Frontal cortex (tissue), 4 donors: ENCODE results near the gene RAPGEF1. TPM values are rescaled to one million over a fixed set of nuclear protein-coding genes. Genes with fewer than 3 reads are reported as not detected.
"Not testable (repeated sequence)": the region's sequence is repeated elsewhere in the genome, so short reads cannot be mapped to it uniquely, and the experiment has no call there.

ENCODE experiments used
- DNase-seq, 2 donors: peaks; one replicate each; pipeline ENCODE4 v3.0.0; 2012; ENCODE audit warnings: low spot score in 2 of 2
- FAIRE-seq: peaks from 2 replicates; lab custom pipeline; 2012; peaks lifted over from hg19 to GRCh38; lab: Jason Lieb, UNC
- total RNA-seq: library from RNA; depleted of rRNA; stranded (reverse); fragments of >200 nt; gene quantifications from one replicate; pipeline ENCODE4 v1.2.3, GENCODE V29; 2014
- donor health status: control.
- donor health status: control.
- donor health status: control.

The RAPGEF1 gene
- total RNA-seq, 1 donor from 2014 or later, result 28.1 TPM

GRCh38 chr9:131709771-131710431 lies 30.0 kb downstream of the RAPGEF1 start:
- DNase-seq (no peak), FAIRE-seq (no peak)

DNA sequence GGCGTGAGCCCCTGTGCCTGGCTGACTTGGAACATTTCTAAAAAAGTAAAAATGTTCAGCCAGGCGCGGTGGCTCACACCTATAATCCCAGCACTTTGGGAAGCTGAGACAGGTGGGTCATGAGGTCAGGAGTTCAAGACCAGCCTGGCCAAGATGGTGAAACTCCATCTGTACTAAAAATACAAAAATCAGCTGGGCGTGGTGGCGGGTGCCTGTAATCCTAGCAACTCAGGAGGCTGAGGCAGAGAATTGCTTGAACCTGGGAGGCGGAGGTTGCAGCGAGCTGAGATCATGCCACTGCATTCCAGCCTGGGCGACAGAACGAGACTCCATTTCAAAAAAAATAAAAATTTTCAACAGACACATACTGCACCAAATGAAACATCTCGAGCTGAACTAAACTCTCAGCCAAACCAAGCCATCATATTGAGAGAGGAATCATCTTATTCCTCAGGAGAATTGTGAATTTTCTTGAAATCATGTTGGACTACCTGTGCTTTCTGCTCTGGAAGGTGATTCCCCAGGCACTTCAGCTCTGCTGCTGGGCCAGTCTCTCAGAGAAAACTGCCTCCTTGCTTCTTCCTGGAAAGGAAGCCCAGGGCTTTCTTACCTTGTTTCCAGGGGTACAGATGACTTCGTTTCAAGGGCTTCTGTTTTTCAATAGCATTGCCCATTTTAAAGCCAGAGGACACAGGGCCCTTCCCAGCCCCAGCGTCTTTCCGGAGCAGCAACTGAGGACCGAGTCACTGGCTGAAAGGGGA lies 30.7 kb downstream of the RAPGEF1 start:
- DNase-seq, FAIRE-seq: not testable (repeated sequence)

DNA sequence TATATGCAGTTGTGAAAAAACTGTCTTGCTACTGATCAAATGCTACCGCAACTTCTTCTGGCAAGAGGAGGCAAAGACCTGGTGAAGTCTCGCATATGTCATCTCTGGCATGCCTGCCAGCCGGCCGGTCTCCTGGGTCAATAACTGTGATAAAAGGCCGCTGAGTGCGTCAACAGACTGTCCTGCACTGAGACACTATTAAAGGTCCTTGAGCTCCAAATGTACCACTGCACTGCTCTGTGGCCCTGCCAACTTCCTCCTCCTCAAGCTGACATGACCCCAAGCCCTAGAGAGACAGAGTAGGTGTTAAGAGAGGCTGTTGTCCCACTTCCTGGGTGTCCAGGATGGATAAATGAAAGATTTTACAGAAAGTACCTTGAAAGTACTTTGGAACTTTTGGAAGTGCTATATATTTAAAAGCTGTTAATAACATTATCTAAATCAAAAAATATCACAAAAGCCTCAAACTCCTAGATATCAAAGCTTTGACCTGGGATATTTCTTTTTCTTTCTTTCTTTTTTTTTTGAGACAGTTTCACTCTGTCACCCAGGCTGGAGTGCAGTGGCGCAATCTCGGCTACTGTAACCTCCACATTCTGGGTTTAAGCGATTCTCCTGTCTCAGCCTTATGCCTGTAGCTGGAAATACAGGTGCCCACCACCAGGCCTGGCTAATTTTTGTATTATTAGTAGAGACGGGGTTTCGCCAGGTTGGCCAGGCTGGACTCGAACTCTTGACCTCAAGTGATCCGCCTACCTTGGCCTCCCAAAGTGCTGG lies 31.5 kb downstream of the RAPGEF1 start:
- no peak for FAIRE-seq
- DNase-seq, result no peak

DNA sequence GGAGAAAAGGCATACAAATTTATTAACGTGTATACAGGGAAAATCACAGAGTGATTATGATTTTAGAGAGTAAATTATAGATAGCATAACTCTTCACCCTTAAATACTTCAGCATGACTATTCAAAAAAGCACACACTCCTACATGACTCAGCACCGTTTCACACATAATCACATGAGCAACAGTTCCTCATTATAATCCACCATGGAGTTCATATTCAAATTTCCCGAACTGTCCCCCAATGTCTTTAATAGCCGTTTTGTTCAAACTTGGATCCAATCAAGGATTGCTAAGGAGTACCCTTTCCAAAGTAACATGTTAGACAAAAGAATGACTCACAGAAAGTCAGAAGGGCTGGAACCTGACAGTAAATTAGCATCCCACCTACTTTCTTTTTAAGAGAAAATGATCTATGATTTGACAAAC lies 32.1 kb downstream of the RAPGEF1 start:
- DNase-seq (no peak), FAIRE-seq (no peak)

DNA sequence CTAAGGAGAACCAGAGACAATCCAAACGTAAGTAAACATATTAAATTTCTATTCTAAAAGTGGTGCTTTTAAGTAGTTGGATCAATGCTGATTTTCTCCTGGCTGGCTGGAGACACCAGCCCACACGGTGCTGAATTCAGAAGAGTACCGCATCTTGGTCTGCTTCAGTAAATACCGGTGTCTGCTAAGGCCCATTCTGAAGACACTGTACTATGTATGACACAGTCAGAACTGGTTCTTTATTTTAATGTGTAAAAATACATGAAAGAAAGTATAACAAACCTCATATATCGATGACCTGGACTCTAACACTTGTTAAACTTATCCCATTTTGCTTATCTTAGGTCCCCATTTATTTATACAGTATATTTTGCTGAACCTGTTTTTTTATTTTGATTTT lies 32.8 kb downstream of the RAPGEF1 start:
- no peak for FAIRE-seq
- DNase-seq, result no peak

- FAIRE-seq (no peak), DNase-seq (no peak)
Observed at GRCh38 chr9:131706608-131706970, 33.3 kb downstream of the RAPGEF1 start.

- FAIRE-seq, result no peak
- DNase-seq, result no peak
Observed at GRCh38 chr9:131704988-131705387, 34.9 kb downstream of the RAPGEF1 start.

DNA sequence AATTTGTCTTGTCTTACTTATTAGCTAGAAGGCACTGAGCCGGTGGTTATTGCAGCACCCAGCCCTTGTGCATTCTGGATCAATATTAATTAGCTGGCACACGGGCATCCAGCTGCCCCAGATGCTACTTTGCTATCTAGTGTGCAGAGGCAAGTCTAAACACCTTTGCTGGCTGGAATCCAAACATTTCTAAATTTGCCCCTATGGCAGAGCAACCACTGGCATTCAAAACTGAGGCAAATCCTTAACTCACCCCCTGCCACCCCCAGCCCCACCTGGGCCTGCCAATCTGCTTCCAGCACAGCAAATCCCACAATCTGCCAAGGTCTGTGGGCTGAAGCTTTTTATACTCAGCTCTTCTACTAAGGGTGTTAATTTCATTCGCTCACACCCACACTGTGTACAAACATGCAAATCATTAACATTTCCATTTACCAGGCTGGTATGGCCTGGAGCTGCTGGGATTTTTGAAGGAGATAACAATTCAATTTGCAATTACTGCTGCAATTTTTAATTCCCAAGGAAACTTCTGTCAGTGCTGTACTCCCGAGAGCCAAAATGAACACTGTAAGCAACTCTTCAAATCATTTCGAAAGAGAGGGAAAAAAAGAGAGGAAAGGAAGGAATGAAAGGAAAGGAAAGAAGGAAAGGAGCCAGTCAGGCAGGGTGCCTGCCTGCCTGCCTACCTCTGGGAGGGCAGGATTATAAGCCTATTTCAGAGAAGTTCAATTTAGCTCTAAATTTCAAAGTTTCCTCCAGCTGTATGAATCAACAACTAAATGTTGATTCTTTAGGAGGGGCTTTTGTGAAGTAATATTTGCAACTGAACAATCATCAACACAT lies 35.5 kb downstream of the RAPGEF1 start:
- no peak for DNase-seq
- no peak for FAIRE-seq

DNA sequence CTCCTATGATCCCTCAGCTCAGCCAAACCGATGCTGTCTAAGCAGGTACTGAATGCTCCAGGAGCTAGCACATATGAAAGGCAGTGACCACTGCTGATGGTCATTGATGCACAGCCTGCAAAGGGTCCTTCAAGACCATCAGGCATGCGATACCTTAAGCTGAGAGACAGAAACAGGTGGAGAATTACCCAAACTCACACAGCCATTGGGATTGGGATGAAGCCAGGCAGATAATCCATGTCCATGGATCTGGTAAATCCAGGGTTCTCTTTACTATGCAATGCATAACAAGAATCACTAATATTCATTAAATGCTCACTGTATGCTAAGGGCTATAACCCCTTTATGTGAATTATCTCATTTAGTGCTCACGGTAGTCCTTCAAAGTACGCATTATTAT lies 36.2 kb downstream of the RAPGEF1 start:
- DNase-seq (no peak), FAIRE-seq (no peak)

GRCh38 chr9:131702911-131703310 lies 37.0 kb downstream of the RAPGEF1 start:
- FAIRE-seq (no peak), DNase-seq (no peak)

DNA sequence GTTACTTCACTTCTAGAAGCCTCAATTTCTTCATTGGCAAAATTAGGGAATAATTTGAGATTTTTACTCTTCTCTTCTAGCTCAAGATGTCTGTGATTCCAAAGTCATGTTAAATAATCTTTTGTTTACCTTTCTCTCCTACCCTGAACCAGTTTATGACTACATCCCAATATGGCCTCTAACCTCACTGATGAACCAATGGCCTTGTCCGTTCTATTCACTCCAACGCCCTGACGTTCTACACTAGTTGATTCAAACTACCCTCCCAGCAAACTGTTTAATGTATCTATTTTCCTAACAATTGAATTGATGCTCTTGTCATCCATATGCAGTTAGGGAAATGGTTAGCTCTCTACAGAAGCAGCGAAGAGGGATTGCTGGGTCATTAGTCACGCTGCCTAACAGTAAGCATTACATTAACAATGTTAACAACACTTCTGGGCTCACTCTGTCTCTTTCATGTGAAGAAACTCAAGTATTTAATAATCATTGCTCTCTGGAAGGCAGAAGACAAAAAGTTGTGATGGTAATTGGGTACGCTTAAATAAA lies 38.0 kb downstream of the RAPGEF1 start:
- DNase-seq, result no peak
- no peak for FAIRE-seq

GRCh38 chr9:131701436-131701781 lies 38.5 kb downstream of the RAPGEF1 start:
- DNase-seq, result no peak
- FAIRE-seq, result no peak

GRCh38 chr9:131700765-131701435 lies 39.0 kb downstream of the RAPGEF1 start:
- DNase-seq (no peak), FAIRE-seq (no peak)

GRCh38 chr9:131700076-131700475 lies 39.8 kb downstream of the RAPGEF1 start:
- DNase-seq (no peak), FAIRE-seq (no peak)

DNA sequence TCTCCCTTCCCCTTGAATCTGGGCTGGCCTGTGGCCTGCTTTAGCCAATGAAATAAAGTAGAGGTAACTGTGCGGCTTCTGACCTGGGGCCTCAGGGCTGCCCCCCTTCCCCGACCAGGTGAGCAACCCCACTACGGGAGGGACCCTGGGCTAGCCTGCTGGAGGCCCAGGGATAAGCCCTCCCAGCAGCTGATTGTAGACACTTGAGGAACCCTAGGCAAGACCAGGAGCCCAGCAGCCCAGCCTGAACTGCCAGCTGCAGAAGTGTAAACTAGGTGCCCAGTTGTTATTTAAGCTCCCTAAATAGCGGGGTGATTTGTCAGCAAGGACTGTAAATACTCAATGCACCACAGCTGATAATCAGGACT lies 41.3 kb downstream of the RAPGEF1 start:
- no peak for FAIRE-seq
- DNase-seq, result no peak

DNA sequence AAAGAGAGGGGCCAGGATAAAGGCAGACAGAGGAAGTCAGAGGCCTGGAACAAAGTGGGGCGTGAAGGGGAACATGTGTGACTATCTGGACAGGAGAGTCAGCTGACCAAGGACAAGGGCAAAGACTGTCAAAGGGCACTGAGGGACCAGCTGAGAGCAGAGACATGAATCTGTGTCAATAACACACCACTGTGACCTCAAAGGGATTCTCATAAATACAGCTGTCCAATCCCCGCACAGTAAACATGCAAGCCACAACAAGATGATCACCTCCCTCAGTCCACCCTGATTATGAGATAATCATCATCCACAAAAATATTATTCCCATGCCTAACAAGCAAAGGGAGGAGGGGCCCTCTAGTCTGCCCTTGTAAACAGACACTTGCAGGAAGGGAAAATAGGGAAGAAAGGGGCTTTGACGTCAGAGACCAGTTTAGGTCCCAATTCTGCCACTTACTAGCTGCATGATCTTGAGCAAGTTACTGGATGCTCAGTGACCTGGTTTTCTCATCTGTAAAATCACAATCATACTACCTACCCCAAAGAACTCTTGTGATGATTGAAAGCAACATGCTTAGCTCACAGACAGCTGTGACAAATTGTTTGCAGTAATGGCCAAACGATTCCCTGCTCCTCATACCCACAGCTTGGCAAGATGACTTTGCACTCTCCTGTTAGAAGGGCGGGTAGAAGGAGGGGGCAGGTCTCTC lies 41.8 kb downstream of the RAPGEF1 start:
- no peak for FAIRE-seq
- DNase-seq, result no peak

DNA sequence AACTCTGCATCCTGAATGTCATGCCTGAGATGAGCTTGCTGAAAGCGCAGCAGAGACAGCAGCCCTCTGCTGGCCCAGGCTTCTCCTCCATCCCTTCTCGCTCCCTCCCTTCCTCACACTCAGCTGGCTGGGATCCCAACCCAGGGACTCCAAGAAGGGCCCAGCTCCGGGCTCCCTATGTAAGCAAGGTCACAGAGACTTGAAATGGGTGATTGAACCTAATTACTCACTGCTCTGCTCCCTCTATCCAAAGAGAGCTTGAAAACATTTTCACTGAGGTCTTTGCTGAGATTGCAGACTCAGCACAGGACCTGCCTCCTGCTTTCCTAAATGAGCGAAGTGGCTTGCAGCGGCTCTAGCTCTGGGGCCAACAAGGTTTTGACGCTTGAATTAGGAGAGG lies 42.8 kb downstream of the RAPGEF1 start:
- FAIRE-seq, result no peak
- no peak for DNase-seq

DNA sequence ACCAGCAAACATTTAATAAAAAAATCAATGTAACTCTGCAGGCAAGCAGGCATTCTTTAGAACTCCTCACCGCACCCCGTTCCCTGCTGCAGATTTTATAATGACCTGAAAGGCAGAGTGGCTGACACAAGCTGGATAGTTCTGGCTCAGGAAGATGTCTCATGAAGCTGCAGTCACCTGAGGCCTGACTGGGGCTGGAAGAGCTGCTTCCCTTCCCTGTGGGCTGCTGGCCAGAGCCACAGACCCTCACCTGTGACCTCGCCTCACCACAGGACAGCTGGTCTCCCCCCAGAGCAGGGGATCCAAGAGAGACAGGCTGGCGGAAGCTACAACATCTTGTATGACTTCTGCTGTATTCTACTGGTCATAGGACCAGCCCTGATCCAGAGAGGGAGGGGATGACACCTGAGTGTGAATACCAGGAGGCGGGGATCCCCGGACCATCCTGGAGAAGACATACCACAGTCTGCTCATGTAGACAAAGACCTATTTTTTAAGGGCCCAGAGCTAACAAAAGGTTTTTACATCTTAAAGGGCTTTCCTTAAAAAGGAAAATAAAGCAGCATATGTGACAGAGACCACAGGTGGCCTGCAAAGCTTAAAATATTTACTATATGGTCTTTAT lies 43.9 kb downstream of the RAPGEF1 start:
- FAIRE-seq, result no peak

More for the DNA sequence above, 43.9 kb downstream of the RAPGEF1 start:
- no peak for DNase-seq
